TTC549 (cell line): ENCODE results near the gene RHOT2.

Experiments
- FAIRE-seq: peaks from 2 replicates; lab custom pipeline; 2012; peaks lifted over from hg19 to GRCh38; lab: Jason Lieb, UNC

The RHOT2 gene

GRCh38 chr16:715477-716199 lies 47.7 kb downstream of the RHOT2 start:
- no peak for FAIRE-seq

GRCh38 chr16:716200-716568 lies 48.3 kb downstream of the RHOT2 start:
- FAIRE-seq: no peak

- no peak for FAIRE-seq
These were observed 48.9 kb downstream of the RHOT2 start for GRCh38 chr16:716768-717325.

GRCh38 chr16:717450-718245 lies 49.7 kb downstream of the RHOT2 start:
- FAIRE-seq: no peak

- FAIRE-seq: no peak
These were observed 50.5 kb downstream of the RHOT2 start for GRCh38 chr16:718389-718788.

GRCh38 chr16:718922-719321 lies 51.0 kb downstream of the RHOT2 start:
- FAIRE-seq: no peak

- FAIRE-seq: no peak
These were observed 52.0 kb downstream of the RHOT2 start for GRCh38 chr16:719815-720446.

GRCh38 chr16:720447-720989 lies 52.6 kb downstream of the RHOT2 start:
- no peak for FAIRE-seq

- FAIRE-seq: no peak
These were observed 53.2 kb downstream of the RHOT2 start, which contains the start of gene ANTKMT for GRCh38 chr16:720990-721764. ANTKMT (plus strand) TSS chr16:721146; CDS start chr16:721275, 129 bp downstream.

- no peak for FAIRE-seq
These were observed 54.0 kb downstream of the RHOT2 start for GRCh38 chr16:721765-722540.

GRCh38 chr16:722835-723633 lies 55.1 kb downstream of the RHOT2 start:
- FAIRE-seq: no peak

GRCh38 chr16:723695-724094 lies 55.8 kb downstream of the RHOT2 start:
- FAIRE-seq: no peak
